Measurements from ENCODE around the gene TM2D1.
A peak's percentile ranks its signal among the peaks of the same experiment; 100 is the strongest.

- TF ChIP-seq TARDBP (IDR thresholded peaks at IDR 0.05): no peak
- no peak for TF ChIP-seq FOXM1 (IDR thresholded peaks at IDR 0.05; ENCODE audit: borderline replicate concordance)
- TF ChIP-seq CTBP1 (IDR thresholded peaks at IDR 0.05; ENCODE audit: borderline replicate concordance): peak; percentile 73
- TF ChIP-seq PKNOX1 (IDR thresholded peaks at IDR 0.05): no peak
Observed at GRCh38 chr1:61692155-61692800, 32.7 kb downstream of the TM2D1 start.

Measured in HEK293T (cell line).